GM03348 (cell line): ENCODE measurements around the gene TRIM43.
"Not testable (repeated sequence)": the region's sequence is repeated elsewhere in the genome, so short reads cannot be mapped to it uniquely, and the experiment has no call there.

Experiments
- DNase-seq: peaks from one replicate; pipeline ENCODE4 v3.0.0; 2012; ENCODE audit warnings: low spot score

The TRIM43 gene

GRCh38 chr2:95641787-95642186, 50.0 kb downstream of the TRIM43 start:
- DNase-seq = not testable (repeated sequence)

- DNase-seq = not testable (repeated sequence)
Measured at GRCh38 chr2:95642360-95642759, 50.6 kb downstream of the TRIM43 start.

DNA sequence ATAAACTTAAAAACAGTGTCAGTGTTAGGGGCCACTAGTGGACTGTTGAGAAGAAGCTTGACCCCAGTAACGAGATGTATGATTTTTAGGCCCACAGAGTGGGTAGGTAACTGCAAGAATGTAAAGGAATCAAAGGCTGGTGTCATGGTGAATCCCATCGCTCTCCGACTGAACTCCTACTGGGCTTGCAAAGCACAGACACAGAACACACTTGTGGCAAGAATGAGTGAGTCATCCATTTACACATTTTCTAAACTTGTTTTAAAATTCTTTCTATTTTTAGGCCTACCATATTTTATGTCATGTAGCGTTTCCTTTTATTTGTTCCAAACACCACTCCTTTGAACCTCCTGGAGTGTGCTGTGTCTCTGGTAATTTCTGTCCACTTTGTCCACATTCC, 51.1 kb downstream of the TRIM43 start:
- not testable (repeated sequence) for DNase-seq

DNA sequence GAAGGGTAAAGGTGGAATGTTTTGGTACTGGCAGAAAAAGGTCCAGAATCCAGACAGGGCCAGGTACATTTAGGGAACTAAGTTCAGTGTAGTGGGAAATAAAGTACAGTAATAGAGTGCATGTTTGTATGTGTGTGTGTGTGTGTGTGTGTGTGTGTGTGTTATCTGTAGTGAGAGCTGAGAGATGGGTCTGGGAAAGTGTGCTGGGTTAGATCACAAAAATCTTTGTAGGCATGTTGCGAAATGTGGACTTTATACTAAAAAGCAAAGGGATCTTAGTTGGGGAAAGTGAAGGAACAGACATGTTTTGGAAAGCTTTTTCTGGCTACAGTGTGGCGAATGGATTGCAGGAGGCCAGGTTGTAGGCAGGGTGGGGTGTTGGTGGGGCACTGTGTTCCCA, 53.5 kb downstream of the TRIM43 start:
- DNase-seq = not testable (repeated sequence)

GRCh38 chr2:95646274-95646994, 54.6 kb downstream of the TRIM43 start:
- DNase-seq = not testable (repeated sequence)

- not testable (repeated sequence) for DNase-seq
Measured at GRCh38 chr2:95648894-95649544, 57.2 kb downstream of the TRIM43 start.
